Activated CD8-positive, alpha-beta memory T cell treated with anti-CD3 and anti-CD28 coated beads, Interleukin-2, amount 10 ng/mL, durations not matched to agents 7 days and 5 days (primary cell): ENCODE results near the gene POU5F1. TPM values are rescaled to one million over a fixed set of nuclear protein-coding genes. Genes with fewer than 3 reads are reported as not detected.

Experiments used
- total RNA-seq, 2 experiments: library from RNA; stranded (reverse); gene quantifications; one replicate each; pipeline ENCODE4 v1.2.3, GENCODE V29; 2021

POU5F1 gene
- total RNA-seq, 2 experiments from 2014 or later: not detected

Other genes starting within 250 kb of the POU5F1 start
- gene SFTA2, start 238.5 kb downstream of the POU5F1 start, total RNA-seq: not detected
- not detected for gene MUCL3, start 229.7 kb downstream of the POU5F1 start, total RNA-seq
- gene MUC21, start 187.0 kb downstream of the POU5F1 start, total RNA-seq: not detected
- gene MUC22, start 160.2 kb downstream of the POU5F1 start, total RNA-seq: not detected
- not detected for gene C6orf15, start 58.1 kb downstream of the POU5F1 start, total RNA-seq
- under 1 TPM in 1 of 2 experiments, not detected in 1; 0.26 TPM for gene PSORS1C1, start 55.9 kb downstream of the POU5F1 start, total RNA-seq
- not detected for gene CDSN, start 50.2 kb downstream of the POU5F1 start, total RNA-seq
- gene PSORS1C2, start 31.6 kb downstream of the POU5F1 start, total RNA-seq: not detected
- gene CCHCR1, start 12.9 kb downstream of the POU5F1 start, total RNA-seq: 10 to 100 TPM; 48.3 to 57.9 TPM
- gene TCF19, start 12.1 kb downstream of the POU5F1 start, total RNA-seq: 100 to 1,000 TPM; 100 to 106 TPM
- 1,000 to 10,000 TPM; 1,097 to 1,393 TPM for gene HLA-C, start 101.4 kb upstream of the POU5F1 start, total RNA-seq
- 1,000 to 10,000 TPM; 4,786 to 5,045 TPM for gene HLA-B, start 186.5 kb upstream of the POU5F1 start, total RNA-seq
- 10 to 100 TPM; 15.6 to 24.7 TPM for gene MICA, start 232.9 kb upstream of the POU5F1 start, total RNA-seq